GM18951 (cell line): ENCODE results near the gene CNNM4.

ENCODE experiments used
- POLR2A ChIP-seq: IDR thresholded peaks from 4 replicates; pipeline ENCODE4 v1.6.1; 2011; ENCODE audit warnings: mild to moderate bottlenecking; ENCODE audit not compliant: insufficient read length, insufficient read depth; ENCODE audit errors: extremely low read depth
- in situ Hi-C: fragments of 300-500 bp; cut with MboI; formaldehyde crosslinking; loops from one replicate; pipeline ENCODE4 v1.12.0; 2022; ENCODE audit warnings: low sequenced_read_pairs, mixed read lengths, inconsistent platforms; ENCODE audit not compliant: unreplicated experiment

The CNNM4 gene

GRCh38 chr2:96760036-96760985, at the start of gene CNNM4:
Gene CNNM4, plus strand, starts transcription at chr2:96760902. Its CDS starts 98 bp downstream, at chr2:96761000.
- in situ Hi-C loops = no loop called here
- TF ChIP-seq POLR2A = peak; percentile 99

- in situ Hi-C loops = no loop called here
- TF ChIP-seq POLR2A = no peak
These were observed 49.7 kb upstream of the CNNM4 start for GRCh38 chr2:96710985-96711384.

GRCh38 chr2:96715658-96716057, 45.0 kb upstream of the CNNM4 start:
- TF ChIP-seq POLR2A = no peak
- in situ Hi-C loops = no loop called here

- in situ Hi-C loops = no loop called here
- no peak for TF ChIP-seq POLR2A
These were observed 44.3 kb upstream of the CNNM4 start for GRCh38 chr2:96716388-96716787.

- TF ChIP-seq POLR2A = no peak
- in situ Hi-C loops = no loop called here
These were observed 34.6 kb upstream of the CNNM4 start for GRCh38 chr2:96726131-96726530.

GRCh38 chr2:96727431-96727830, 33.3 kb upstream of the CNNM4 start:
- in situ Hi-C loops = no loop called here
- no peak for TF ChIP-seq POLR2A

GRCh38 chr2:96729748-96730147, 31.0 kb upstream of the CNNM4 start:
- TF ChIP-seq POLR2A = no peak
- in situ Hi-C loops = no loop called here

GRCh38 chr2:96730212-96730611, 30.5 kb upstream of the CNNM4 start:
- in situ Hi-C loops = no loop called here
- no peak for TF ChIP-seq POLR2A

- in situ Hi-C loops = no loop called here
- TF ChIP-seq POLR2A = no peak
These were observed 26.8 kb upstream of the CNNM4 start for GRCh38 chr2:96733931-96734330.

GRCh38 chr2:96734880-96735583, 25.7 kb upstream of the CNNM4 start:
- no peak for TF ChIP-seq POLR2A
- in situ Hi-C loops = no loop called here

DNA sequence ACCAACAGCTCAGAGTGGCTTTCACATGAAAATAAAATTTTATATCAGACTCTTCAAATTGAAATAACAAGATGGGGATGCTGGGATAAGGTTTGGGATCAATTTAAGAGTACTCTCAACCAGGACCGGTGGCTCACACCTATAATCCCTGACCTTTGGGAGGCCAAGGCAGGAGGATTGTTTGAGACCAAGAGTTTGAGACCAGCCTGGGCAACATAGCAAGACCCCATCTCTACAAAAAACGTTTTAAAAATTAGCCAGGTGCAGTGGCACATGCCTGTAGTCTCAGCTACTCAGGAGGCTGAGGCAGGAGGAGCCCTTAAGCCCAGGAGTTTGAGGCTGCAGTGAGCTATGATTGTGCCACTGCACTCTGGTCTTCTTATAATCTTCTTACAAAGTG, 23.5 kb upstream of the CNNM4 start:
- TF ChIP-seq POLR2A = no peak
- in situ Hi-C loops = no loop called here

DNA sequence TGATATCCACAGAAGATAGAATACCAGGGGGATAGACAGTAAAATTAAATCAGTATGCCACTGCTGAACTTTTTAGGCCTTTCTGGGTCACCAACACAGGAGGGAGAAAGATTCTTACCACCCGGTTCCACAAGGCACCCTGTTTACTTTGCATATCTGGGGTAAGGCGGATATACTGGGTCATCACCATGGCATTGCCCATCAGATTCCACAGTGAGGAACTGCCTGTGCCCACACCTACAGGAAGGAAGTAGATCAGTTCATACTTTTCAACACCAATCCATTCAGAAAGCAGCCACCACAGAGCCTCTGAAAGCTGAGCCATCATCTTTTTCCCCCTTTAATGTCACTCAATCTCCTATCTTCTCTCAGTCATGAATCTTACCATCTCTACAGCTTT, 22.9 kb upstream of the CNNM4 start:
- in situ Hi-C loops = no loop called here
- no peak for TF ChIP-seq POLR2A

DNA sequence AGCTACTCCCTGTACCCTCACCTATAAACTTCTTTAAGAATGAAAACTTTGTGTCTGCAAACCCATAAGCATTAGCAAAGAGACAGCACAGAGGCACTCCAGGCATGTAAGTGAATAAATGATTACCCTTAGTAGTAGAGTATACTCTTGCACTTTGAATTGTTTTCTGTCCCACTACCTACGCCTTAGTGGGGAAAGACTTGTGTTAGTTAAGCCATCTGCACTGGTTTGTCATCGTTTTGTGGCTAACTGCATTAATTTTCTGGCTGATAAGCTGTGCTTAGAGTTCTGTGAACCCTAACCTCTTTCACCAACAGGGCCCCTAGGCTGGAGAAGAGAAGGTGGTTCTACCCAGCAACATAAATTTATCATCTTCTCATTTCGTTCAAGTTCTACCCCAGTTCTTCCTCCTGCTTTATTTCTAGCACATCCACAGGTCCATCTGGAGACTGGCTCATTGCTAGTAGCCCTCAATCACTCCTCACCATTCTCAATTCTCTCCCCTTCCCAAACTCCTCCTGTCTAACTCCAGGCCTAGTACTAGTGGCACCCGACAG, 21.5 kb upstream of the CNNM4 start:
- in situ Hi-C loops = no loop called here
- no peak for TF ChIP-seq POLR2A
